ENCODE data around the gene SHB.
"Not testable (repeated sequence)": the region's sequence is repeated elsewhere in the genome, so short reads cannot be mapped to it uniquely, and the experiment has no call there.

Gene SHB

GRCh38 chr9:37909836-37910235, 159.2 kb downstream of the SHB start:
- in situ Hi-C loops (cut with HindIII; ENCODE audit: low sequenced_read_pairs), result not testable (repeated sequence)

DNA sequence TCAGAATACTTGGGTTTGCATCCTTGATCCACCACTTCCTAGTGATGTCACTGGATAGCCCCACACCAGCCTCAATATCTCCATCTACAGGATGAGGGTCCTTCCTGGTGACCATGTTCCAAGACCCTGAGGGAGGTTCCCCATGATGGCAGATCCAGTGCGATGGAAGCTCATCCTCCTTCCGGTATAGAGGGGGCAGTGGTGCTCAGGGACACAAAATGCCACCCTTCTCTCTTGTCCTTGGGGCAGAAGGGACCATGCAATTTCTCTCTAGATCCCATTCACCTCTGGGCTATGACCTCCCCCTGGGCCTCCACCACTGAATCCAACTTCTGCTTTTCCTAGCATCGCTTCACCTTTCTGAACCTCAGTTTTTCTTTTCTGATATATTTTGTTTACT, 159.7 kb downstream of the SHB start:
- in situ Hi-C loops (cut with HindIII; ENCODE audit: low sequenced_read_pairs), result no loop called here

DNA sequence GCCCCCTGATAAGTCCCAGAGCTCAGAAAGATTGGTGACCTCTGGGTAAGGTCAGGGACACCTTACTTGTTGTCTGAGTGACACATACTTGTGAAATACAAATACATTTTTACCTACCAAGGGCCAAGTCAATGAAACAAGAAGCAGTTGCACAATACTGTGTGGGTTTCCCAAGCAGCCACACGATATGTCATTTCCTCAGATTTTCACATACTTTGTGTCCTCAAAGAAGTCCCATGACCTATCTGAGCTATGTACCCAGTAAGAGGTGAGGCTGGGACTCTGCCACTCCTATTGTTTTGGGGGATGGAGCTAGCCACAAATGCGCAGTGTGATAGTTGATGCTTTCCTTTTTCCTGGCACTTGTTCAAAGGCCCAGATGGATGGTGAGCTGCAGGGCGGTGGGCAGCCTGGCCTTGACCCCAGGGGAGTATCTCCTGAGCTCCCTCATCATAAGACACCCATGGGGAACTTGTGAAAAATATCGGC, 160.3 kb downstream of the SHB start:
- in situ Hi-C loops (cut with HindIII; ENCODE audit: low sequenced_read_pairs), result no loop called here

- in situ Hi-C loops (cut with HindIII; ENCODE audit: low sequenced_read_pairs), result no loop called here
Measured at GRCh38 chr9:37908283-37908682, 160.7 kb downstream of the SHB start.

GRCh38 chr9:37906312-37907239, 162.5 kb downstream of the SHB start:
- in situ Hi-C loops (cut with HindIII; ENCODE audit: low sequenced_read_pairs), result no loop called here

DNA sequence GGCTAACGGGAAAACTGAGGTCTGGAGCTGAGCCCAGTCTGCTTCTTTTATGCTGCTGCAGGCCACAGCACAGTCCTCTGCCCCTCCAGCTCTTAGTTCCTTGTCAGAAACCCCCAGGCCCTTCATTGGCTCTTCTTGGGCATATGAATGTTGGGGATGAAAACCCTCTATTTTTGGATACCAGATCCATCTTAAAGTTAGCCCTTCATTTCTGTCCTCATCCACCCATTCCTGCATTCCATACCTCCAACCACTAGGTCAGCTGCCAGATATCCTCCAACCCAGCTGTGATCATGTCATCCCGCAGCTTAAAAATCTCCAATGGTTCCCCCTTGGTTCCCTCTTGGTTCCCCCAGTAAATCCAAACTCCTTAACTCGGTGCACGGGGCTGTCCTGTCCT, 163.3 kb downstream of the SHB start:
- in situ Hi-C loops (cut with HindIII; ENCODE audit: low sequenced_read_pairs), result no loop called here

DNA sequence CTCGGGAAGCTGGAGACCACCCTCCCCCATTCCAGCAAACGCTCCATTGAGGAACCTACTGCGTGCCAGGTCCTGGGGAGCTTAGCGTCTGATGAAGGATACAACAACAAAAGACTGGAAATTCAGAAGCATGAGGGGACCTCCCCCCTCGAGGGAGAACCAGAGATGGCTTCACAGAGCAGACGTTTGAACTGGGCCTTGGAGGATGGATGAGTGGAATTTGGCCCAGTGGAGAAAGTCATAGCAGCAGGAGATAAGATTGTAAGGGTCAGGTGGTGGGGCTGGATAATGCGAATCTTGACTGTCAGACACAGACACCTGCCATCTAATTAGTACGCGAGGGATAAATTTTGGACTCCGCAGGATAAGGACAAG, 163.9 kb downstream of the SHB start:
- in situ Hi-C loops (cut with HindIII; ENCODE audit: low sequenced_read_pairs), result no loop called here

GRCh38 chr9:37904445-37905130, 164.4 kb downstream of the SHB start:
- in situ Hi-C loops (cut with HindIII; ENCODE audit: low sequenced_read_pairs), result no loop called here

GRCh38 chr9:37903647-37904444, 165.2 kb downstream of the SHB start, which contains the start of gene SLC25A51:
Gene SLC25A51, minus strand, starts transcription at chr9:37904127. Its CDS starts 15,577 bp downstream, at chr9:37888550.
- in situ Hi-C loops (cut with HindIII; ENCODE audit: low sequenced_read_pairs), result no loop called here

GRCh38 chr9:37902796-37903646, 166.0 kb downstream of the SHB start:
- in situ Hi-C loops (cut with HindIII; ENCODE audit: low sequenced_read_pairs), result no loop called here

GRCh38 chr9:37902131-37902530, 166.9 kb downstream of the SHB start:
- in situ Hi-C loops (cut with HindIII; ENCODE audit: low sequenced_read_pairs), result no loop called here

- in situ Hi-C loops (cut with HindIII; ENCODE audit: low sequenced_read_pairs), result no loop called here
Measured at GRCh38 chr9:37899041-37899440, 170.0 kb downstream of the SHB start.

GRCh38 chr9:37897665-37898064, 171.4 kb downstream of the SHB start:
- in situ Hi-C loops (cut with HindIII; ENCODE audit: low sequenced_read_pairs), result no loop called here

DNA sequence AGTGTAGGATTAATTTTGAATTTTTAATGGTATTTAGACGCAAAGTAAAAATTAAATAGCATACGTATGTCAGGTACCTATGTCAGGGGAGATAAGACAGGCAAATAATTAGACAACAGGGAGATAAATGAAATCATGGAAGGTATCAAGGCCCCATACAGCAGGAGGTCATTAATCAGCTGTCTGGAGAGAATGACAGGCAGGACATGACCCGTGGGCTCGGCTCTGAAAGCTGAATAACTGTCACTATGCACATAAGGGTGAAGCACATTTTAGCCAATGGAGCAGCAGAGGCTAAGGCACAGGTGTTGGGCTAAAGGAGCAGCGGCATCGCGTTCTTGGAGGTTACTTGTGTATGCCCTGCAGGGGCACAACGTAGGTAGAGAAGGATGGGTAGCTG, 177.0 kb downstream of the SHB start:
- in situ Hi-C loops (cut with HindIII; ENCODE audit: low sequenced_read_pairs), result no loop called here

GRCh38 chr9:37891042-37891441, 178.0 kb downstream of the SHB start:
- in situ Hi-C loops (cut with HindIII; ENCODE audit: low sequenced_read_pairs), result not testable (repeated sequence)

- in situ Hi-C loops (cut with HindIII; ENCODE audit: low sequenced_read_pairs), result no loop called here
Measured at GRCh38 chr9:37889536-37889935, 179.5 kb downstream of the SHB start.

DNA sequence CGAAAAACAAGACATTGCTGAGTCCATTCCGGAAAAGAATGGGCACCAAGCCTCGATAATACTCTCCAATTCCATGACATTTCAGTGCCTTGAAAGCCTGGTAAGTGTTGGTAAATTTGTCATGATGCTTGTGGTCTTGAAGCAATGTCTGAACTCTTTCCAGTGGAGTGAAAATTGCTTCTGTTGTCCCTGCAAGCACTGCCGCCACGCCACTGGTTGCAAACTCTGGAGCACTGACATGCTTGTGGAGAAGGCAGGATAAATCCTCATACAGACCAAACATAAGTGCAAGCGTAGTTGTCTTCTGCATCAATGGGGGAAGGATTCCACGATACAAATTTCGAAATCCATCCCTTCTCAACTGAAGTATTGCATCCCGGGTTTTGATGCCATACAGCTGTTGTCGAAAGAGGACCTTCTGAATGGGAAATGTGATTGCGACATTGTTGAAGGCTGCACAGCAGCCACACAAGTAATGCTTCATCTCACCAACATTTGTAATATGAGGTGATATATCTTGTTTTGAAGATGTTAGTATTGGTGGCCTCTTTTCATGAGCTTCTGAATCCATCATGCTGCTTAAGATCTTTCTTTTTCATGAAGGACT, 180.9 kb downstream of the SHB start:
- in situ Hi-C loops (cut with HindIII; ENCODE audit: low sequenced_read_pairs), result not testable (repeated sequence)

DNA sequence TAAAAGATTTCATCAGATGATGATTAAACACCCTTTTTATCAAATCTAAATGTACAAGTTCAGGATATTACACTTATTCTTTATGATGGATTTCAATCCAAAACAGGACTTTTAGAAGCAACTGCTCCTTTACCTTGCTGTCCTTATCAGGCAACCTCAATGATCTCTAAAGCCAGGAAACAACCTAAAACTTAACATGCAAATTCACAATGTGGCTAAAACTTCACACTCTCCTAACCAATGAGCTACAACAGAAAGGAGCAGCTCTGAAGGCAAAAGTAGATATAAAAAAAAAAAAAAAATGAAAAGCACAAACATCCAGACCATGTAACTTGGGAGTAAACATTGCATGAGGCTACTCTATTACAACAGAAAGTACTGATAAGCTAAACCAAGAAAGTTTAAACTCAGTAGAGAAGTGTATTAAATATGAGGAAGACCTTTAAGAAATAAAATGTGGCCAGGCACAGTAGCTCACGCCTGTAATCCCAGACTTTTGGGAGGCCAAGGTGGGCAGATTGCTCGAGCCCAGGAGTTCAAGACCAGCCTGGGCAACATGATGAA, 188.0 kb downstream of the SHB start:
- in situ Hi-C loops (cut with HindIII; ENCODE audit: low sequenced_read_pairs), result no loop called here

DNA sequence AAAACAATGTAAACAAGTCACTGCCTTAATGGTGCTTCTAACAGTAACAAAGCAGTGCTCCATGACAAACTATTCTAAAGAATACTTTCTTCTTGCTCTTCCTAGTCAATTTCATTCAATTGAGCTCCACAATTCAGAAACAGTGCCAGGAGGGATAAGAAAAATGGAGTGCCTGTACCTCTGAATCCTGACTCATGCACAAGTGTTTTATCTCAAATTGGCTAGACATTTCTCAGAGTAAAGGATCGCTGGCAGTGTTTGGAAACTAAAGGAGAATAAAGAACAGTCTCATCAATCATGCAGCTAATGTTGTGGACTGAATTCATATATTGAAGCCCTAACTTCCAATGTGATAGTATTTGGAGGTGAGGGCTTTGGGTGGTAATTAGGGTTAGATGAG, 192.7 kb downstream of the SHB start:
- in situ Hi-C loops (cut with HindIII; ENCODE audit: low sequenced_read_pairs), result no loop called here

All from DLD1 (cell line).